SU-DHL-6 (cell line): ENCODE measurements around the gene ELMO1.

Experiments used
- CTCF ChIP-seq: fragments of 200-600 bp; sonication (generic); IDR thresholded peaks from one replicate; pipeline ENCODE4 v1.5.1; 2017; ENCODE audit warnings: antibody characterized with exemption, mild to moderate bottlenecking, low read length, moderate library complexity; ENCODE audit not compliant: insufficient read depth, poor library complexity, severe bottlenecking
- EZH2phosphoT487 ChIP-seq: fragments of 200-600 bp; sonication (generic), shearing (Covaris generic); conservative IDR thresholded peaks from 2 replicates; pipeline ENCODE4 v1.6.1; 2018; ENCODE audit warnings: mild to moderate bottlenecking, antibody characterized with exemption, low read length, moderate library complexity, mixed read lengths

DNA sequence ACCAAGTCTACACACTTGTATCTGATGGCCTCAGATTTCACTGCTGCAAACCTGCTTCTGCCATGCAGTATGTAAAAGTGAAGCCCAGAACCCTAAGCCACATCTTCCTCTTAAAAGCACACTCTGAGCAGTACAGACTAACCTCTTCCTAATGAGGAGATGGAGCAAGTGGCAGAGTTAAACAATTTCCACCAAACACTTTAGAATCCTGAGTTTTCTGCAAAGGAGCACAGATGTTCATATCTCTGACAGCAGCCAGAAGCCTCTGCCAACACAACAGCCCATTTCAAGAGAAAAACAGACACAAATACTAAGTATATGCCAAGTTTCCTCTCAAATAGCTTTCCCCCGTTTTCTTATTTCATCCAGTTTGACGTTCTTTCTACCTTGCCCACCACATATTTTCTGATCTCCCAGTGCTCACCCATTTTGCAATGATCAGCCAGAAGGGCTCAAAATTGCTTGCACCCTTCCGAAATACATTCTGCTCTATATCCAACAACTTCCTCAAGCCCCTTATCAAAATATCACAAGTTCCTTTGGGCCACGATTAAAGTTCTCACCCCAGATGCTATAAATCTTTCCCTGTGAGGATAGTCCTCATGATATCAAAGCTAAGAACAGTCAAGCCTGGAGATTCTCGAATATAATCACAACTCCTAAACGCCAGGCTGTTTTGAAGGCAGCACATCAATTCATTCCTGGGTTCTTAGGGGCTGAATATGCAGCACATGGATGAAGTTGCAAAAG lies 27.5 kb downstream of the ELMO1 start:
- TF ChIP-seq CTCF (no peak), EZH2phosphoT487 (no peak)
